Measurements from ENCODE around the gene GNAZ. TPM values are rescaled to one million over a fixed set of nuclear protein-coding genes. Genes with fewer than 3 reads are reported as not detected.

Gene GNAZ
- total RNA-seq, 1 experiment from 2014 or later = 5.0 TPM

DNA sequence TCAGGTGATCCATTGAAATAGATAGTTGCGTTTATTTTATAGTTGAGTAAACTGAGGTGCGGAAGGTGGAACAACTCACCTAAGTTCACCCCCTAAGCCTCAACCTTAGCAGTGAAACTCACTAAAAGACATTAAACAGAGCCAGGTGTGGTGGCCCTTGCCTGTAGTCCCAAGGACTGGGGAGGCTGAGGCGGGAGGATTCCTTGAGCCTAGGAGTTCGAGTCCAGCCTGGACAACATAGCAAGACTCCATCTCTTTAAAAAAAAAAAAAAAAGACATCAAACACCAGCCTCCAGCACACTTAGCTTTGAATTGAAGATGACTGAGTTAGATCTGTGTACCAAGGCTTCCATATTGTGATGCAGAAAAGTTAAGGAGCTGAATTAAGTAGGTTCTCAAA is 74.1 kb downstream of the GNAZ start:
- Histone ChIP-seq H3T11ph (ENCODE audit: low read length) (no peak overlapping the region), H3K4ac (ENCODE audit: low read depth, low read length) (no peak overlapping the region), H2BK12ac (ENCODE audit: insufficient read length, low read depth, low read length) (no peak overlapping the region), H4K5ac (ENCODE audit: insufficient read length, low read depth, low read length) (no peak overlapping the region), H3K14ac (ENCODE audit: insufficient read depth, low read length) (no peak overlapping the region), H3K79me2 (ENCODE audit: insufficient read depth, low read length) (no peaks in the 10 kb centered on the region), H3K79me1 (ENCODE audit: insufficient read depth, low read depth, low read length, poor library complexity, severe bottlenecking) (no peaks in the 10 kb centered on the region), H3K9ac (ENCODE audit: extremely low read depth, insufficient read length, low read length) (no peak overlapping the region), H2AK5ac (ENCODE audit: insufficient read length, low read length) (no peak overlapping the region), H3K27ac (ENCODE audit: insufficient read length, low read depth, low read length) (no peak overlapping the region), H3K9me3 (ENCODE audit: control insufficient read depth, low read depth, low read length) (no peaks in the 10 kb centered on the region), H3K23ac (ENCODE audit: insufficient read length, low read depth, low read length) (no peak overlapping the region), H3K4me1 (ENCODE audit: insufficient read depth, low read length) (peaks cover under 1% of the 10 kb centered on the region), H2BK120ac (ENCODE audit: low read depth, low read length, poor library complexity, severe bottlenecking) (no peak overlapping the region), H2BK20ac (ENCODE audit: low read depth, low read length, poor library complexity, severe bottlenecking) (no peak overlapping the region), H3K4me2 (ENCODE audit: insufficient read depth, insufficient read length, low read length) (no peak overlapping the region), H2BK15ac (ENCODE audit: low read depth, low read length) (no peak overlapping the region), H3K18ac (ENCODE audit: insufficient read length, low read depth, low read length) (no peak overlapping the region), H4K20me1 (ENCODE audit: control insufficient read depth, insufficient read depth, insufficient read length) (no peaks in the 10 kb centered on the region), H4K8ac (replicated peaks; ENCODE audit: insufficient read length, low read depth, low read length) (no peak overlapping the region), H3K23me2 (ENCODE audit: insufficient read length, low read depth, low read length, poor library complexity, severe bottlenecking) (peaks cover 5% of the 10 kb centered on the region), H3K56ac (ENCODE audit: insufficient read length, low read depth, low read length) (no peak overlapping the region), H3K27me3 (ENCODE audit: insufficient read depth, low read length) (no peaks in the 10 kb centered on the region; the same call in 1 of the 2 replicates), H2BK5ac (ENCODE audit: insufficient read length, low read length) (no peak overlapping the region), H2AFZ (ENCODE audit: low read length) (no peak overlapping the region), H4K91ac (ENCODE audit: insufficient read length, low read depth, low read length) (no peak overlapping the region)
- peaks cover 63% of the 10 kb centered on the region for H3K27me3 Mint-ChIP-seq (ENCODE audit: low read depth)
- no peaks in the 10 kb centered on the region; a peak in 1 of 5 replicates for H3K9me3 Mint-ChIP-seq
- no CpG with 5 or more reads among the region's 4 CpGs for WGBS (ENCODE audit: extremely low coverage, insufficient read length, low lambda C conversion rate)
- no peak for DNase-seq
- peaks cover 20 to 32% of the 10 kb centered on the region in 2 experiments for H3K4me1 Mint-ChIP-seq
- H3K4me3 Mint-ChIP-seq = no peak overlapping the region
- no peaks in the 10 kb centered on the region for H3K36me3 Mint-ChIP-seq (ENCODE audit: insufficient read depth in 1 of 3, low read depth in 3 of 3)
- H3K27ac Mint-ChIP-seq = no peak overlapping the region; a peak in 1 of 7 replicates
- TF ChIP-seq, protein P1, sequence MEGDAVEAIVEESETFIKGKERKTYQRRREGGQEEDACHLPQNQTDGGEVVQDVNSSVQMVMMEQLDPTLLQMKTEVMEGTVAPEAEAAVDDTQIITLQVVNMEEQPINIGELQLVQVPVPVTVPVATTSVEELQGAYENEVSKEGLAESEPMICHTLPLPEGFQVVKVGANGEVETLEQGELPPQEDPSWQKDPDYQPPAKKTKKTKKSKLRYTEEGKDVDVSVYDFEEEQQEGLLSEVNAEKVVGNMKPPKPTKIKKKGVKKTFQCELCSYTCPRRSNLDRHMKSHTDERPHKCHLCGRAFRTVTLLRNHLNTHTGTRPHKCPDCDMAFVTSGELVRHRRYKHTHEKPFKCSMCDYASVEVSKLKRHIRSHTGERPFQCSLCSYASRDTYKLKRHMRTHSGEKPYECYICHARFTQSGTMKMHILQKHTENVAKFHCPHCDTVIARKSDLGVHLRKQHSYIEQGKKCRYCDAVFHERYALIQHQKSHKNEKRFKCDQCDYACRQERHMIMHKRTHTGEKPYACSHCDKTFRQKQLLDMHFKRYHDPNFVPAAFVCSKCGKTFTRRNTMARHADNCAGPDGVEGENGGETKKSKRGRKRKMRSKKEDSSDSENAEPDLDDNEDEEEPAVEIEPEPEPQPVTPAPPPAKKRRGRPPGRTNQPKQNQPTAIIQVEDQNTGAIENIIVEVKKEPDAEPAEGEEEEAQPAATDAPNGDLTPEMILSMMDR (conservative IDR thresholded peaks at IDR 0.05) = no peak
